Mucosa of rectum (tissue), 2 donors: Measurements from ENCODE around the gene NHERF2.

Source experiments
- H3K27ac ChIP-seq, 2 donors: one replicate each; pipeline ENCODE4 v1.7.0; 2013; ENCODE audit warnings: inconsistent platforms in 2 of 2, low read depth in 2 of 2, low read length in 2 of 2
- H3K27me3 ChIP-seq, 2 donors: one replicate each; pipeline ENCODE4 v1.7.0; 2013; ENCODE audit warnings: low read length in 2 of 2; ENCODE audit not compliant: control insufficient read depth in 2 of 2, insufficient read depth in 2 of 2
- H3K36me3 ChIP-seq, 2 donors: one replicate each; pipeline ENCODE4 v1.7.0; 2013; ENCODE audit warnings: low read length in 2 of 2; ENCODE audit not compliant: control insufficient read depth in 2 of 2, insufficient read depth in 2 of 2
- H3K4me1 ChIP-seq, 2 donors: one replicate each; pipeline ENCODE4 v1.7.0; 2013; ENCODE audit warnings: low read length in 2 of 2, mild to moderate bottlenecking in 1 of 2; ENCODE audit not compliant: control insufficient read depth in 2 of 2, insufficient read depth in 2 of 2
- H3K4me3 ChIP-seq, 2 donors: one replicate each; pipeline ENCODE4 v1.7.0; 2013; ENCODE audit warnings: low read length in 2 of 2
- H3K9ac ChIP-seq, 2 donors: one replicate each; pipeline ENCODE4 v1.7.0; 2013; ENCODE audit warnings: low read length in 2 of 2, low read depth in 1 of 2, mild to moderate bottlenecking in 1 of 2
- H3K9me3 ChIP-seq, 2 donors: one replicate each; pipeline ENCODE4 v1.7.0; 2013; ENCODE audit warnings: low read length in 2 of 2; ENCODE audit not compliant: control insufficient read depth in 2 of 2
- donor health status: healthy.
- donor health status: Normal muscosa, but diverticular disease.

NHERF2 gene

GRCh38 chr16:1999866-2000514 is 26.7 kb upstream of the NHERF2 start:
- Histone ChIP-seq H3K9ac (no peak overlapping the region), H3K4me1 (peaks cover 11 to 20% of the 10 kb centered on the region in 2 donors), H3K27ac (no peak overlapping the region), H3K27me3 (no peaks in the 10 kb centered on the region), H3K4me3 (no peak overlapping the region), H3K36me3 (peaks cover 45 to 48% of the 10 kb centered on the region in 2 donors), H3K9me3 (no peaks in the 10 kb centered on the region)

GRCh38 chr16:2001035-2001434 is 25.7 kb upstream of the NHERF2 start:
- H3K27me3 ChIP-seq: no peaks in the 10 kb centered on the region
- H3K9me3 ChIP-seq: no peaks in the 10 kb centered on the region
- no peak overlapping the region for H3K4me3 ChIP-seq
- H3K36me3 ChIP-seq: peaks cover 45 to 48% of the 10 kb centered on the region in 2 donors
- H3K27ac ChIP-seq: no peak overlapping the region
- H3K4me1 ChIP-seq: peaks cover 11 to 20% of the 10 kb centered on the region in 2 donors
- H3K9ac ChIP-seq: no peak overlapping the region

- Histone ChIP-seq H3K4me3 (no peak overlapping the region), H3K27ac (no peak overlapping the region), H3K36me3 (peaks cover 45 to 48% of the 10 kb centered on the region in 2 donors), H3K27me3 (no peaks in the 10 kb centered on the region), H3K4me1 (peaks cover 11 to 19% of the 10 kb centered on the region in 2 donors), H3K9me3 (no peaks in the 10 kb centered on the region), H3K9ac (no peak overlapping the region)
Measured at GRCh38 chr16:2001456-2002355, 25.0 kb upstream of the NHERF2 start.

GRCh38 chr16:2002406-2003230 is 24.1 kb upstream of the NHERF2 start:
- Histone ChIP-seq H3K4me3 (no peak overlapping the region), H3K36me3 (peaks cover 42 to 44% of the 10 kb centered on the region in 2 donors), H3K9ac (no peak overlapping the region), H3K27me3 (no peaks in the 10 kb centered on the region), H3K27ac (no peak overlapping the region), H3K4me1 (peaks cover 18 to 19% of the 10 kb centered on the region in 2 donors), H3K9me3 (no peaks in the 10 kb centered on the region)

GRCh38 chr16:2003231-2003826 is 23.4 kb upstream of the NHERF2 start:
- no peaks in the 10 kb centered on the region for H3K9me3 ChIP-seq
- no peaks in the 10 kb centered on the region for H3K27me3 ChIP-seq
- H3K4me1 ChIP-seq: peaks cover 25 to 26% of the 10 kb centered on the region in 2 donors
- peaks cover 37 to 39% of the 10 kb centered on the region in 2 donors for H3K36me3 ChIP-seq
- H3K4me3 ChIP-seq: no peak overlapping the region
- H3K9ac ChIP-seq: peak overlapping the region in 1 of 2 donors; percentile 45
- peak overlapping the region in 1 of 2 donors; percentile 71 for H3K27ac ChIP-seq

GRCh38 chr16:2003827-2004641 is 22.7 kb upstream of the NHERF2 start:
- Histone ChIP-seq H3K9me3 (no peaks in the 10 kb centered on the region), H3K4me3 (peak overlapping the region; percentile 20 to 22), H3K4me1 (peaks cover 32 to 33% of the 10 kb centered on the region in 2 donors), H3K27ac (peak overlapping the region in 1 of 2 donors; percentile 71), H3K27me3 (no peaks in the 10 kb centered on the region), H3K9ac (peak overlapping the region in 1 of 2 donors; percentile 45), H3K36me3 (peaks cover 34 to 35% of the 10 kb centered on the region in 2 donors)

- Histone ChIP-seq H3K9me3 (no peaks in the 10 kb centered on the region), H3K27ac (peak overlapping the region in 1 of 2 donors; percentile 71), H3K36me3 (peaks cover 26 to 30% of the 10 kb centered on the region in 2 donors), H3K9ac (no peak overlapping the region), H3K4me1 (peaks cover 33 to 36% of the 10 kb centered on the region in 2 donors), H3K27me3 (no peaks in the 10 kb centered on the region), H3K4me3 (no peak overlapping the region)
Measured at GRCh38 chr16:2004795-2005517, 21.7 kb upstream of the NHERF2 start.

GRCh38 chr16:2005646-2006045 is 21.1 kb upstream of the NHERF2 start:
- H3K27me3 ChIP-seq: no peaks in the 10 kb centered on the region
- no peak overlapping the region for H3K27ac ChIP-seq
- H3K9ac ChIP-seq: no peak overlapping the region
- peaks cover 39 to 43% of the 10 kb centered on the region in 2 donors for H3K4me1 ChIP-seq
- H3K9me3 ChIP-seq: no peaks in the 10 kb centered on the region
- H3K36me3 ChIP-seq: peaks cover 21 to 24% of the 10 kb centered on the region in 2 donors
- no peak overlapping the region for H3K4me3 ChIP-seq
